WTC11 (cell line): Measurements from ENCODE around the gene PPP1R9A.

Experiments used
- CREM ChIP-seq: sonication (generic); formaldehyde crosslinking; IDR thresholded peaks from 2 replicates; pipeline ENCODE4 v1.8.1; 2022; ENCODE audit warnings: mild to moderate bottlenecking, missing genetic modification reagents, moderate library complexity
- IRF2 ChIP-seq: sonication (generic); formaldehyde crosslinking; IDR thresholded peaks from 2 replicates; pipeline ENCODE4 v1.8.0; 2022; ENCODE audit warnings: low read depth, missing genetic modification reagents, borderline replicate concordance
- NFE2L1 ChIP-seq: sonication (generic); formaldehyde crosslinking; IDR thresholded peaks from 2 replicates; pipeline ENCODE4 v1.8.1; 2023; ENCODE audit warnings: missing genetic modification reagents
- SP1 ChIP-seq: sonication (generic); formaldehyde crosslinking; conservative IDR thresholded peaks from 2 replicates; pipeline ENCODE4 v1.8.1; 2022; ENCODE audit warnings: missing genetic modification reagents
- TEAD4 ChIP-seq: sonication (generic); formaldehyde crosslinking; IDR thresholded peaks from 2 replicates; pipeline ENCODE4 v1.8.0; 2022; ENCODE audit warnings: mild to moderate bottlenecking, missing genetic modification reagents
- TF ChIP-seq, protein P1 (sequence below): fragments of 200-600 bp; IDR thresholded peaks from 2 replicates; pipeline ENCODE4 v1.8.0; 2022; ENCODE audit warnings: antibody characterized with exemption

DNA sequence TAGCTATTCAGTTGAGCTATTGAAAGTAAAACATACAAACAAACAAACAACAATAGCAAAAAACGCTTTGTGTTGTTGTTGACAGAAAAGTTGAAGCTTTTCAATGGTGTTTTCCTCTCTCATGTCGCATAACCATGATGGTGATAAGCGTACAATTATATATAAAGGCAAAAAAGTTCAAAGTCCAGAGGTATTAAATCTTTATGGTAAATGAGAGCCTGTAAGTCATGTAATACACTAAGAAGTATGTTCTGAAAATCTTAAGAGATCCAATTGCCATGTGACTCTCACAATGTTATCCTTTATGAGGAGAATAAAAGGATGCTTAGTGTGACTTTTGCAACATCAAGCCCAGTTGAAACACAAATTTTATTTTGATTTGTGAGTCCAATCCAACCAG, 93.9 kb downstream of the PPP1R9A start:
- TF ChIP-seq TEAD4 (CRISPR knock-in tag), result no peak
- TF ChIP-seq, protein P1, sequence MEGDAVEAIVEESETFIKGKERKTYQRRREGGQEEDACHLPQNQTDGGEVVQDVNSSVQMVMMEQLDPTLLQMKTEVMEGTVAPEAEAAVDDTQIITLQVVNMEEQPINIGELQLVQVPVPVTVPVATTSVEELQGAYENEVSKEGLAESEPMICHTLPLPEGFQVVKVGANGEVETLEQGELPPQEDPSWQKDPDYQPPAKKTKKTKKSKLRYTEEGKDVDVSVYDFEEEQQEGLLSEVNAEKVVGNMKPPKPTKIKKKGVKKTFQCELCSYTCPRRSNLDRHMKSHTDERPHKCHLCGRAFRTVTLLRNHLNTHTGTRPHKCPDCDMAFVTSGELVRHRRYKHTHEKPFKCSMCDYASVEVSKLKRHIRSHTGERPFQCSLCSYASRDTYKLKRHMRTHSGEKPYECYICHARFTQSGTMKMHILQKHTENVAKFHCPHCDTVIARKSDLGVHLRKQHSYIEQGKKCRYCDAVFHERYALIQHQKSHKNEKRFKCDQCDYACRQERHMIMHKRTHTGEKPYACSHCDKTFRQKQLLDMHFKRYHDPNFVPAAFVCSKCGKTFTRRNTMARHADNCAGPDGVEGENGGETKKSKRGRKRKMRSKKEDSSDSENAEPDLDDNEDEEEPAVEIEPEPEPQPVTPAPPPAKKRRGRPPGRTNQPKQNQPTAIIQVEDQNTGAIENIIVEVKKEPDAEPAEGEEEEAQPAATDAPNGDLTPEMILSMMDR, result no peak
- no peak for TF ChIP-seq IRF2 (CRISPR knock-in tag)
- TF ChIP-seq CREM (CRISPR knock-in tag), result no peak
- no peak for TF ChIP-seq NFE2L1 (CRISPR knock-in tag)
- TF ChIP-seq SP1 (CRISPR knock-in tag), result no peak
